ENCODE measurements around the gene GPHN. TPM values are rescaled to one million over a fixed set of nuclear protein-coding genes. Genes with fewer than 3 reads are reported as not detected.
A peak's percentile ranks its signal among the peaks of the same experiment; 100 is the strongest.
"Not testable (repeated sequence)": the region's sequence is repeated elsewhere in the genome, so short reads cannot be mapped to it uniquely, and the experiment has no call there.

Gene GPHN
- total RNA-seq, 1 donor from 2014 or later: 24.9 TPM

GRCh38 chr14:66724996-66725395 is 217.0 kb downstream of the GPHN start:
- Mint-ChIP-seq H3K36me3 (ENCODE audit: insufficient read depth) (peaks cover 14% of the 10 kb centered on the region), H3K4me3 (ENCODE audit: low read depth) (no peak overlapping the region), H3K27me3 (no peaks in the 10 kb centered on the region), H3K27ac (no peak overlapping the region), H3K4me1 (ENCODE audit: low read depth) (no peaks in the 10 kb centered on the region), H3K9me3 (ENCODE audit: low read depth) (peaks cover 27% of the 10 kb centered on the region)
- no peak for DNase-seq (ENCODE audit: low spot score, unreplicated experiment)
- no peak for TF ChIP-seq CTCF (IDR thresholded peaks at IDR 0.05; ENCODE audit: unreplicated experiment)

- not testable (repeated sequence) for DNase-seq (ENCODE audit: low spot score, unreplicated experiment); H3K27ac Mint-ChIP-seq; H3K4me1 Mint-ChIP-seq (ENCODE audit: low read depth); H3K4me3 Mint-ChIP-seq (ENCODE audit: low read depth); H3K27me3 Mint-ChIP-seq
- Mint-ChIP-seq H3K9me3 (ENCODE audit: low read depth) (peaks cover 44% of the 10 kb centered on the region), H3K36me3 (ENCODE audit: insufficient read depth) (peaks cover 21% of the 10 kb centered on the region)
Observed at GRCh38 chr14:66731298-66731697, 223.4 kb downstream of the GPHN start.

GRCh38 chr14:66735853-66736252 is 227.9 kb downstream of the GPHN start:
- Mint-ChIP-seq H3K27me3 (no peaks in the 10 kb centered on the region), H3K9me3 (ENCODE audit: low read depth) (peaks cover 26% of the 10 kb centered on the region), H3K36me3 (ENCODE audit: insufficient read depth) (peaks cover 12% of the 10 kb centered on the region), H3K4me1 (ENCODE audit: low read depth) (no peaks in the 10 kb centered on the region), H3K27ac (no peak overlapping the region), H3K4me3 (ENCODE audit: low read depth) (no peak overlapping the region)
- no peak for DNase-seq (ENCODE audit: low spot score, unreplicated experiment)
- no peak for TF ChIP-seq CTCF (IDR thresholded peaks at IDR 0.05; ENCODE audit: unreplicated experiment)

GRCh38 chr14:66739826-66740225 is 231.9 kb downstream of the GPHN start:
- Mint-ChIP-seq H3K4me3 (ENCODE audit: low read depth) (no peak overlapping the region), H3K27me3 (no peaks in the 10 kb centered on the region), H3K4me1 (ENCODE audit: low read depth) (no peaks in the 10 kb centered on the region), H3K9me3 (ENCODE audit: low read depth) (peaks cover 10% of the 10 kb centered on the region), H3K36me3 (ENCODE audit: insufficient read depth) (peaks cover 5% of the 10 kb centered on the region), H3K27ac (no peak overlapping the region)
- TF ChIP-seq CTCF (IDR thresholded peaks at IDR 0.05; ENCODE audit: unreplicated experiment): no peak
- DNase-seq (ENCODE audit: low spot score, unreplicated experiment): no peak

- DNase-seq (ENCODE audit: low spot score, unreplicated experiment): no peak
- no peak overlapping the region for H3K4me3 Mint-ChIP-seq (ENCODE audit: low read depth)
- TF ChIP-seq CTCF (IDR thresholded peaks at IDR 0.05; ENCODE audit: unreplicated experiment): no peak
- H3K27me3 Mint-ChIP-seq: no peaks in the 10 kb centered on the region
- no peaks in the 10 kb centered on the region for H3K9me3 Mint-ChIP-seq (ENCODE audit: low read depth)
- peaks cover 6% of the 10 kb centered on the region for H3K4me1 Mint-ChIP-seq (ENCODE audit: low read depth)
- H3K36me3 Mint-ChIP-seq (ENCODE audit: insufficient read depth): no peaks in the 10 kb centered on the region
- no peak overlapping the region for H3K27ac Mint-ChIP-seq
Observed at GRCh38 chr14:66745078-66745477, 237.1 kb downstream of the GPHN start.

- Mint-ChIP-seq H3K9me3 (ENCODE audit: low read depth) (no peaks in the 10 kb centered on the region), H3K4me1 (ENCODE audit: low read depth) (peaks cover 6% of the 10 kb centered on the region), H3K27me3 (no peaks in the 10 kb centered on the region), H3K4me3 (ENCODE audit: low read depth) (no peak overlapping the region), H3K27ac (no peak overlapping the region), H3K36me3 (ENCODE audit: insufficient read depth) (no peaks in the 10 kb centered on the region)
- peak; percentile 55 for TF ChIP-seq CTCF (IDR thresholded peaks at IDR 0.05; ENCODE audit: unreplicated experiment)
- DNase-seq (ENCODE audit: low spot score, unreplicated experiment): no peak
Observed at GRCh38 chr14:66746316-66747006, 238.5 kb downstream of the GPHN start.

All from progenitor cell of endocrine pancreas (in vitro differentiated cells).